Neural cell (in vitro differentiated cells): Measurements from ENCODE around the gene PTPRG. TPM values are rescaled to one million over a fixed set of nuclear protein-coding genes. Genes with fewer than 3 reads are reported as not detected.

ENCODE experiments used
- H2AFZ ChIP-seq: fragments of 200-600, 300-800 bp; sonication (generic), shearing (Covaris generic); 2 replicates; pipeline ENCODE4 v1.6.0; 2014; ENCODE audit warnings: low read depth, mild to moderate bottlenecking, antibody characterized with exemption, low read length, moderate library complexity
- H3F3A ChIP-seq: fragments of 200-600 bp; shearing (Covaris generic); 2 replicates; pipeline ENCODE4 v1.6.1; 2016; ENCODE audit warnings: mild to moderate bottlenecking, moderate library complexity, mixed read lengths, antibody characterized with exemption, low read length; ENCODE audit not compliant: insufficient read depth, poor library complexity, severe bottlenecking
- H3K27ac ChIP-seq: fragments of 200-600, 300-800 bp; sonication (generic), shearing (Covaris generic); 2 replicates; pipeline ENCODE4 v1.5.1; 2014; ENCODE audit warnings: mild to moderate bottlenecking, low read length, moderate library complexity
- H3K27me3 ChIP-seq: fragments of 300-800, 200-600 bp; sonication (generic), shearing (Covaris generic); 2 replicates; pipeline ENCODE4 v1.6.0; 2014; ENCODE audit warnings: mild to moderate bottlenecking, low read depth, low read length, moderate library complexity; ENCODE audit not compliant: insufficient read depth
- H3K36me3 ChIP-seq: fragments of 300-800, 200-600 bp; sonication (generic), shearing (Covaris generic); 2 replicates; pipeline ENCODE4 v1.5.1; 2014; ENCODE audit warnings: mild to moderate bottlenecking, antibody characterized with exemption, low read length, moderate library complexity; ENCODE audit not compliant: insufficient read depth
- H3K4me2 ChIP-seq: fragments of 300-800, 200-600 bp; sonication (generic), shearing (Covaris generic); 2 replicates; pipeline ENCODE4 v1.6.0; 2014; ENCODE audit warnings: mild to moderate bottlenecking, low read length
- H3K4me3 ChIP-seq: fragments of 300-800, 200-600 bp; sonication (generic), shearing (Covaris generic); 2 replicates; pipeline ENCODE4 v1.5.1; 2014; ENCODE audit warnings: mild to moderate bottlenecking, low read length, moderate library complexity
- H3K79me2 ChIP-seq: fragments of 200-600 bp; shearing (Covaris generic); replicated peaks from 2 replicates; pipeline ENCODE4 v1.6.0; 2014; ENCODE audit warnings: mild to moderate bottlenecking, low read length, moderate library complexity; ENCODE audit not compliant: insufficient read depth
- H3K9ac ChIP-seq: fragments of 300-800, 200-600 bp; sonication (generic), shearing (Covaris generic); 2 replicates; pipeline ENCODE4 v1.6.1; 2016; ENCODE audit warnings: mild to moderate bottlenecking, low read length, mixed read lengths
- H3K9me2 ChIP-seq: fragments of 200-600 bp; shearing (Covaris generic); 2 replicates; pipeline ENCODE4 v1.6.1; 2016; ENCODE audit warnings: mild to moderate bottlenecking, low read length, mixed read lengths; ENCODE audit not compliant: insufficient read depth
- H3K9me3 ChIP-seq: fragments of 200-600, 300-800 bp; sonication (generic), shearing (Covaris generic); 2 replicates; pipeline ENCODE4 v1.6.1; 2016; ENCODE audit warnings: mild to moderate bottlenecking, mixed run types, low read length, moderate library complexity, mixed read lengths
- H4K20me1 ChIP-seq: fragments of 200-600 bp; shearing (Covaris generic); 2 replicates; pipeline ENCODE4 v1.6.1; 2016; ENCODE audit warnings: mild to moderate bottlenecking, mixed run types; ENCODE audit not compliant: insufficient read depth
- EP300 ChIP-seq: fragments of 450-650 bp; conservative IDR thresholded peaks from 2 replicates; pipeline ENCODE4 v1.6.1; 2014; ENCODE audit warnings: antibody characterized with exemption, mild to moderate bottlenecking, moderate library complexity; ENCODE audit not compliant: poor library complexity, severe bottlenecking
- EZH2 ChIP-seq: fragments of 200-600, 300-800 bp; shearing (Covaris generic), sonication (generic); IDR thresholded peaks from 2 replicates; pipeline ENCODE4 v1.6.1; 2014; ENCODE audit warnings: antibody characterized with exemption, low read length, borderline replicate concordance, mild to moderate bottlenecking; ENCODE audit not compliant: insufficient read depth, poor library complexity, severe bottlenecking
- MXI1 ChIP-seq: fragments of 450-650 bp; conservative IDR thresholded peaks from 2 replicates; pipeline ENCODE4 v1.6.1; 2014; ENCODE audit warnings: antibody characterized with exemption, mild to moderate bottlenecking; ENCODE audit not compliant: poor library complexity, severe bottlenecking
- POLR2AphosphoS5 ChIP-seq: IDR thresholded peaks from 2 replicates; pipeline ENCODE4 v1.6.1; 2012
- RAD21 ChIP-seq: fragments of 450-650 bp; conservative IDR thresholded peaks from 2 replicates; pipeline ENCODE4 v1.6.1; 2014; ENCODE audit warnings: antibody characterized with exemption, mild to moderate bottlenecking, moderate library complexity
- SMC3 ChIP-seq: fragments of 450-650 bp; conservative IDR thresholded peaks from 2 replicates; pipeline ENCODE4 v1.6.1; 2014; ENCODE audit warnings: antibody characterized with exemption, mild to moderate bottlenecking, moderate library complexity; ENCODE audit not compliant: poor library complexity
- TAF1 ChIP-seq: IDR thresholded peaks from 2 replicates; pipeline ENCODE4 v1.6.1; 2012; ENCODE audit warnings: low read depth
- polyA plus RNA-seq: library from polyadenylated mRNA; depleted of rRNA; stranded (reverse); fragments of >200 nt; gene quantifications from 2 replicates; pipeline ENCODE4 v1.2.3, GENCODE V29; 2014
- TF ChIP-seq, protein P1 (sequence below): fragments of 450-650 bp; IDR thresholded peaks from 2 replicates; pipeline ENCODE4 v1.5.1; 2014; ENCODE audit warnings: antibody characterized with exemption, mild to moderate bottlenecking, moderate library complexity; ENCODE audit not compliant: poor library complexity, severe bottlenecking
- TF ChIP-seq, protein P2 (sequence below): IDR thresholded peaks from 2 replicates; pipeline ENCODE4 v1.6.1; 2012; ENCODE audit warnings: borderline replicate concordance

Gene PTPRG
- polyA plus RNA-seq, 1 donor from 2014 or later: 33.1 TPM

DNA sequence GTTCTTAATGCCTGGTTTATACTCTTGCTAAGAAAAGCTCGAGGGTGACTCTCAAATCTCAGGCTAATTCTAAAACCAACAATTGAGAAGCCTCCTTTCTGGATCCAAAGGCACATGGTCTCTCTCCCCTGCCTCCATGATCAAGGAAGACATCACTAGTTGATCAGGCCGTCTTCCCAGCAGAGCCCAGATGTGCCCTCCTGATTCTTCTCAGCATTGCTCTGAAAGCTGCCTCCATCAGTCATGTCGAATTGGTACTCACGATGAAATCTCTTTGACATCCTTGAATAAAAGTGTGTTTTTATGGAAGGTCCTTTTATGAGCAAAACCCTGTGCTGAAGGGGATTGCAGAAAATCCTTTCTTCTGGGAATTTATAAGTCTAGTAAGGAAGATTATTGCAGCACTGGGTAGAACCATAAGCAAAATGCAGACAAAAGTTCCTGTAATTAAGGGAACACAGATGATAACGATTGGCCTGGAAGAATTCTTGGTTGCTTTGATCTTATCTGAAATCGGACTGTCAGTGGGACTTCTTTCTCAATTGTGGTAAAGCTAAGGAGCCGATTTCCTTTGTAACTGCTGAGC lies 345.9 kb downstream of the PTPRG start:
- H3K36me3 ChIP-seq: no peaks in the 10 kb centered on the region
- no peaks in the 10 kb centered on the region for H3F3A ChIP-seq
- no peaks in the 10 kb centered on the region for H3K9me3 ChIP-seq
- TF ChIP-seq SMC3: no peak
- TF ChIP-seq MXI1: no peak
- TF ChIP-seq TAF1: no peak
- no peak for TF ChIP-seq RAD21
- TF ChIP-seq POLR2AphosphoS5: no peak
- TF ChIP-seq, protein P1, sequence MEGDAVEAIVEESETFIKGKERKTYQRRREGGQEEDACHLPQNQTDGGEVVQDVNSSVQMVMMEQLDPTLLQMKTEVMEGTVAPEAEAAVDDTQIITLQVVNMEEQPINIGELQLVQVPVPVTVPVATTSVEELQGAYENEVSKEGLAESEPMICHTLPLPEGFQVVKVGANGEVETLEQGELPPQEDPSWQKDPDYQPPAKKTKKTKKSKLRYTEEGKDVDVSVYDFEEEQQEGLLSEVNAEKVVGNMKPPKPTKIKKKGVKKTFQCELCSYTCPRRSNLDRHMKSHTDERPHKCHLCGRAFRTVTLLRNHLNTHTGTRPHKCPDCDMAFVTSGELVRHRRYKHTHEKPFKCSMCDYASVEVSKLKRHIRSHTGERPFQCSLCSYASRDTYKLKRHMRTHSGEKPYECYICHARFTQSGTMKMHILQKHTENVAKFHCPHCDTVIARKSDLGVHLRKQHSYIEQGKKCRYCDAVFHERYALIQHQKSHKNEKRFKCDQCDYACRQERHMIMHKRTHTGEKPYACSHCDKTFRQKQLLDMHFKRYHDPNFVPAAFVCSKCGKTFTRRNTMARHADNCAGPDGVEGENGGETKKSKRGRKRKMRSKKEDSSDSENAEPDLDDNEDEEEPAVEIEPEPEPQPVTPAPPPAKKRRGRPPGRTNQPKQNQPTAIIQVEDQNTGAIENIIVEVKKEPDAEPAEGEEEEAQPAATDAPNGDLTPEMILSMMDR: no peak
- H3K79me2 ChIP-seq: no peaks in the 10 kb centered on the region
- H3K4me3 ChIP-seq: no peak overlapping the region
- H3K9me2 ChIP-seq: no peaks in the 10 kb centered on the region
- no peak overlapping the region for H3K27ac ChIP-seq
- no peak overlapping the region for H3K9ac ChIP-seq
- H4K20me1 ChIP-seq: no peaks in the 10 kb centered on the region
- no peak overlapping the region for H3K4me2 ChIP-seq
- H2AFZ ChIP-seq: no peak overlapping the region
- no peaks in the 10 kb centered on the region for H3K27me3 ChIP-seq

DNA sequence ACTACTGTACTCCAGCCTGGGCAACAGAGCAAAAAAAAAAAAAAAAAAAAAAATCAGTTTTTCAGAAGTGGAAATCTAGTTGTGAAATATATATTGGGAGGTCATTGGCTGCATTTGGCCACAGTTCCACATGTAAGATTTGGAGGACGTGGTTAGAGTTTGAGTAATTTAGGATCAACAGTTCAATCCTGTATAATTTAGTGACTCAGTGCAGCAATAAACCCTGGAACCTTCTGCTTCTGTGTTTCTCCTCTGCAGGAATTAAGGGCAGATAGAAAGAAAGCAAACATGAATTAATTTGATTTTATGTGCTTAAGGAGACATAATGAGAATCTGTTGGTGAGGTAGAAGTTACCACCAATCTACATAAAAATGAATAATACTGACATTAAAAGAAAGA lies 347.0 kb downstream of the PTPRG start:
- Histone ChIP-seq H3K36me3 (no peaks in the 10 kb centered on the region), H3K79me2 (no peaks in the 10 kb centered on the region), H3K4me2 (no peak overlapping the region), H3K9me2 (no peaks in the 10 kb centered on the region), H3K9me3 (no peaks in the 10 kb centered on the region), H3F3A (no peaks in the 10 kb centered on the region), H3K27me3 (no peaks in the 10 kb centered on the region), H3K9ac (no peak overlapping the region), H3K4me3 (no peak overlapping the region), H2AFZ (no peak overlapping the region), H3K27ac (no peak overlapping the region), H4K20me1 (no peaks in the 10 kb centered on the region)
- TF ChIP-seq, protein P2, sequence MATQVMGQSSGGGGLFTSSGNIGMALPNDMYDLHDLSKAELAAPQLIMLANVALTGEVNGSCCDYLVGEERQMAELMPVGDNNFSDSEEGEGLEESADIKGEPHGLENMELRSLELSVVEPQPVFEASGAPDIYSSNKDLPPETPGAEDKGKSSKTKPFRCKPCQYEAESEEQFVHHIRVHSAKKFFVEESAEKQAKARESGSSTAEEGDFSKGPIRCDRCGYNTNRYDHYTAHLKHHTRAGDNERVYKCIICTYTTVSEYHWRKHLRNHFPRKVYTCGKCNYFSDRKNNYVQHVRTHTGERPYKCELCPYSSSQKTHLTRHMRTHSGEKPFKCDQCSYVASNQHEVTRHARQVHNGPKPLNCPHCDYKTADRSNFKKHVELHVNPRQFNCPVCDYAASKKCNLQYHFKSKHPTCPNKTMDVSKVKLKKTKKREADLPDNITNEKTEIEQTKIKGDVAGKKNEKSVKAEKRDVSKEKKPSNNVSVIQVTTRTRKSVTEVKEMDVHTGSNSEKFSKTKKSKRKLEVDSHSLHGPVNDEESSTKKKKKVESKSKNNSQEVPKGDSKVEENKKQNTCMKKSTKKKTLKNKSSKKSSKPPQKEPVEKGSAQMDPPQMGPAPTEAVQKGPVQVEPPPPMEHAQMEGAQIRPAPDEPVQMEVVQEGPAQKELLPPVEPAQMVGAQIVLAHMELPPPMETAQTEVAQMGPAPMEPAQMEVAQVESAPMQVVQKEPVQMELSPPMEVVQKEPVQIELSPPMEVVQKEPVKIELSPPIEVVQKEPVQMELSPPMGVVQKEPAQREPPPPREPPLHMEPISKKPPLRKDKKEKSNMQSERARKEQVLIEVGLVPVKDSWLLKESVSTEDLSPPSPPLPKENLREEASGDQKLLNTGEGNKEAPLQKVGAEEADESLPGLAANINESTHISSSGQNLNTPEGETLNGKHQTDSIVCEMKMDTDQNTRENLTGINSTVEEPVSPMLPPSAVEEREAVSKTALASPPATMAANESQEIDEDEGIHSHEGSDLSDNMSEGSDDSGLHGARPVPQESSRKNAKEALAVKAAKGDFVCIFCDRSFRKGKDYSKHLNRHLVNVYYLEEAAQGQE: no peak
- TF ChIP-seq RAD21 (no peak), EP300 (no peak), EZH2 (no peak), POLR2AphosphoS5 (no peak), MXI1 (no peak), SMC3 (no peak), TAF1 (no peak)
- TF ChIP-seq, protein P1: no peak
